DOHH2 (cell line): Measurements from ENCODE around the gene ATG4A.

Source experiments
- EZH2phosphoT487 ChIP-seq: fragments of 200-600 bp; sonication (generic); IDR thresholded peaks from 2 replicates; pipeline ENCODE4 v1.6.1; 2017; ENCODE audit warnings: borderline replicate concordance, mild to moderate bottlenecking, antibody characterized with exemption, low read length, moderate library complexity, mixed read lengths
- TF ChIP-seq, protein P1 (sequence below): fragments of 200-600 bp; sonication (generic); IDR thresholded peaks from one replicate; pipeline ENCODE4 v1.5.1; 2014; ENCODE audit warnings: antibody characterized with exemption, mild to moderate bottlenecking, low read depth, low read length; ENCODE audit not compliant: poor library complexity, severe bottlenecking

DNA sequence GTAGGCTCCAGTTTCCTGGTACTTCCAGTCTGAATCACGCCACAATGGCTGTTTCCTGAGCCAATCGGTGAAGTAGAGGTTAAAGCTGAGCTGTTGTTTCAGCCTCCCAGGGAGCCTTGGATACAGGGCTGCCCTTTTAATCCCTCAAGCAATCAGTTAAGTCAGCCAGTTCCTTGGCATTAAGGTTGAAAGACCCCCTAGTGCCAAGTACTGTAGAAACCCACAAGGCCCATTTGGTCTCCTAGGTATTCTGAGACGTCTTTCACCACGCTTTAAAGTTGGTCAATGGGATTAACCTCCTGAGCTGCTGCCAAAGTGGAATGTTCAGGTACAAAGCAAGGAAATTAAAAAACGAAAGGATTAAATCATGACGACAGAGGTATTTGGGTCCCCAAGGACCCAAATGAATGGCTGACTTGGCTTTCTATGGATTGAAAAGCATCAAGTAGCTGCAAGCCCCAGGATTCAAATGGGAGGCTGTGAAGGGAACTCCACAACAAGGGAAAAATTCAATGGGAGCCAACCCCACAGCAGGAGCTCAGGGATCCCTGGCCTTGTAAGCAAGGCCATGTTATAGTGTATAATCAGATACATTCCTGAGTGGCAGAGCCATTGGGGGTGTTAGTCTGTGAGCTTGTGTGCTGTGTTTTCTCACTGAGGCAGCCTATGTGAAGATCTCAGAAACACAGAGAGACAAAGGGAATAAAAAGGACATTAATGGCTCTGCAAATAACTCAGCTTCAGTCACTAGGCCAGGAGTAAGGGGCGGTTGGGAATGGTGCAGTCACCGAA lies 86.0 kb downstream of the ATG4A start:
- TF ChIP-seq, protein P1, sequence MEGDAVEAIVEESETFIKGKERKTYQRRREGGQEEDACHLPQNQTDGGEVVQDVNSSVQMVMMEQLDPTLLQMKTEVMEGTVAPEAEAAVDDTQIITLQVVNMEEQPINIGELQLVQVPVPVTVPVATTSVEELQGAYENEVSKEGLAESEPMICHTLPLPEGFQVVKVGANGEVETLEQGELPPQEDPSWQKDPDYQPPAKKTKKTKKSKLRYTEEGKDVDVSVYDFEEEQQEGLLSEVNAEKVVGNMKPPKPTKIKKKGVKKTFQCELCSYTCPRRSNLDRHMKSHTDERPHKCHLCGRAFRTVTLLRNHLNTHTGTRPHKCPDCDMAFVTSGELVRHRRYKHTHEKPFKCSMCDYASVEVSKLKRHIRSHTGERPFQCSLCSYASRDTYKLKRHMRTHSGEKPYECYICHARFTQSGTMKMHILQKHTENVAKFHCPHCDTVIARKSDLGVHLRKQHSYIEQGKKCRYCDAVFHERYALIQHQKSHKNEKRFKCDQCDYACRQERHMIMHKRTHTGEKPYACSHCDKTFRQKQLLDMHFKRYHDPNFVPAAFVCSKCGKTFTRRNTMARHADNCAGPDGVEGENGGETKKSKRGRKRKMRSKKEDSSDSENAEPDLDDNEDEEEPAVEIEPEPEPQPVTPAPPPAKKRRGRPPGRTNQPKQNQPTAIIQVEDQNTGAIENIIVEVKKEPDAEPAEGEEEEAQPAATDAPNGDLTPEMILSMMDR, result no peak
- no peak for TF ChIP-seq EZH2phosphoT487
